ENCODE results near the gene NT5E. TPM values are rescaled to one million over a fixed set of nuclear protein-coding genes. Genes with fewer than 3 reads are reported as not detected.
"Not testable (repeated sequence)": the region's sequence is repeated elsewhere in the genome, so short reads cannot be mapped to it uniquely, and the experiment has no call there.

NT5E gene
- total RNA-seq, 2 donors from 2014 or later, result 8.2 to 31.2 TPM

- WGBS, result 40% methylated on average over 2 of the region's 2 CpGs
These were observed 48.8 kb downstream of the NT5E start for GRCh38 chr6:85498596-85499258.

DNA sequence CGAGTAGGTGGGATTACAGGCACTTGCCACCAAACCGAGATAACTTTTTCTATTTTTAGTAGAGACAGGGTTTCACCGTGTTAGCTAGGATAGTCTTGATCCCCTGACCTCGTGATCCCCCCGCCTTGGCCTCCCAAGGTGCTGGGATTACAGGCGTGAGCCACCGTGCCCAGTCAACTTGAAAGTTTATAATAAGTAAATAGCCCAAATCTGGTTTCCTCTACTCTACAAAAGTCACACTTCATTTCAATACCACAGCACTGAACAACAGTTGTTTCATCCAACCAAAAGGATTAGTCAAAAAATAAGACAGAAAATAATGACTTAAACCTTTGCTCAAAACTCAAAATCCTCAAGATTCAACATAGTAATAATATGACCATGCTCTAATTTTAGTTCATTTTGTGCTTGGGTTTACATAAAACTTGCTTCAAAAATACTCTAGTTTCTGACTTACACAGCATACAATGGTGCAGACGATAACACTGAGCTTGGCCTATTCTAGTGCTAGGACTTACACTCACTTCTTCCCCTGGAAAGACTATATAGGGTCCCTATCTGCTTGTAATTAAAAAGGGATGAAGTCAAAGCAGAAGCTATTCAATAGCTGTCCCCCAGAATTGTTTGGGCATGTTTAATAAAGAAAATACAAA is 56.7 kb downstream of the NT5E start:
- 91% methylated on average over 8 of the region's 8 CpGs for WGBS

More at GRCh38 chr6:85498596-85499258, 48.8 kb downstream of the NT5E start:
- Histone ChIP-seq H3K36me3 (no peaks in the 10 kb centered on the region), H3K27me3 (replicated peaks; ENCODE audit: insufficient read depth) (no peaks in the 10 kb centered on the region), H3K4me3 (no peak overlapping the region), H3K9me3 (no peaks in the 10 kb centered on the region), H3K27ac (no peak overlapping the region), H3K4me1 (replicated peaks) (no peaks in the 10 kb centered on the region)
- intact Hi-C loops (cut with DNase I), result no loop called here
- DNase-seq (ENCODE audit: low spot score), result peak; percentile 66
- TF ChIP-seq POLR2AphosphoS5 (IDR thresholded peaks at IDR 0.05) (peak; percentile 40), CTCF (IDR thresholded peaks at IDR 0.05) (no peak), POLR2A (IDR thresholded peaks at IDR 0.05) (no peak)

GRCh38 chr6:85516168-85516567 is 66.3 kb downstream of the NT5E start:
- no peak overlapping the region for H3K4me3 ChIP-seq
- DNase-seq (ENCODE audit: low spot score), result no peak
- H3K27ac ChIP-seq, result no peak overlapping the region
- no peaks in the 10 kb centered on the region for H3K9me3 ChIP-seq
- TF ChIP-seq CTCF (IDR thresholded peaks at IDR 0.05), result no peak
- no peak for TF ChIP-seq POLR2AphosphoS5 (IDR thresholded peaks at IDR 0.05)
- TF ChIP-seq POLR2A (IDR thresholded peaks at IDR 0.05), result no peak
- peaks cover 0 to 3% of the 10 kb centered on the region in 2 donors for H3K36me3 ChIP-seq
- H3K27me3 ChIP-seq (replicated peaks; ENCODE audit: insufficient read depth), result no peaks in the 10 kb centered on the region
- H3K4me1 ChIP-seq (replicated peaks), result no peaks in the 10 kb centered on the region
- intact Hi-C loops (cut with DNase I), result no loop called here

More for the DNA sequence above, 56.7 kb downstream of the NT5E start:
- Histone ChIP-seq H3K27ac (no peak overlapping the region), H3K4me3 (no peak overlapping the region), H3K9me3 (no peaks in the 10 kb centered on the region), H3K36me3 (no peaks in the 10 kb centered on the region), H3K4me1 (replicated peaks) (no peaks in the 10 kb centered on the region), H3K27me3 (replicated peaks; ENCODE audit: insufficient read depth) (no peaks in the 10 kb centered on the region)
- intact Hi-C loops (cut with DNase I), result no loop called here
- TF ChIP-seq POLR2AphosphoS5 (IDR thresholded peaks at IDR 0.05) (no peak), POLR2A (IDR thresholded peaks at IDR 0.05) (no peak), CTCF (IDR thresholded peaks at IDR 0.05) (no peak)
- no peak for DNase-seq (ENCODE audit: low spot score)

DNA sequence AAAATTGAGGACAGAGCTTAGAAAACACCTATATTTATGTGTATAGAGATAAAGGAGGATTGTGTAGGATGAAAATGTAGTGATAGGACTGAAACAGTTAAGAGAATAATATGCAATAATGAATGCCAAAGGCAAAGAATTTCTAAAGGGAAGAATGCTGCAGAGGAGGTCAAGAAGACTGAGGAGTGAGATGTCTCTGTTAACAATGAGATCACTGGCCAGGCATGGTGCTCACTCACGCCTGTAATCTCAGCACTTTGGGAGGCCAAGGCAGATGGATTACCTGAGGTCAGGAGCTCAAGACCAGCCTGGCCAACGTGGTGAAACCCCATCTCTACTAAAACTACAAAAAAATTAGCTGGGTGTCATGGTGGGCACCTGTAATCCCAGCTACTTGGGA is 74.4 kb downstream of the NT5E start:
- DNase-seq (ENCODE audit: low spot score); H3K36me3 ChIP-seq; intact Hi-C loops (cut with DNase I); H3K27me3 ChIP-seq (replicated peaks; ENCODE audit: insufficient read depth); H3K9me3 ChIP-seq; H3K4me1 ChIP-seq (replicated peaks); H3K27ac ChIP-seq; H3K4me3 ChIP-seq: not testable (repeated sequence)
- WGBS, result 92% methylated on average over 2 of the region's 2 CpGs

DNA sequence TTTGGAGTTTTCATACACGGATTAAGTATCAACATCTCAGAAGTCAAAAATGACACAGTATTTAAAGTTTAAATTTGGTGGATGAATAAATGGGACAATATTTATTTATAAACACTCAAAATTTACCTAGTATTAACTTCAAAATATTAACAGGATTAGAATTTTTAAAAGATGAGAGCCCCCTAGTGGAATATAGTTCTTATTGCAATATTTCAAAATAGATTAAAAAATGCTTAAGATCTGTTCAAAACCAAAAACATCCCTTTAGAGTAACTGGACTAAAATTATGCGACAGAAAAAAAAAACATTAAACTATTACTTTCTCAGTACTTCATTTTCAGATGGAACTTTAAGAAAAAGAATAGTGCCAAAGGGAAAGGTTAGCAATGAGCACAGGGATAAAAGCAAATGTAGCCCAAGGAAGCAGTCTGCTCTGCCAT is 87.2 kb downstream of the NT5E start:
- Histone ChIP-seq H3K4me3 (no peak overlapping the region), H3K27me3 (replicated peaks; ENCODE audit: insufficient read depth) (no peaks in the 10 kb centered on the region), H3K4me1 (replicated peaks) (no peaks in the 10 kb centered on the region), H3K36me3 (no peaks in the 10 kb centered on the region), H3K9me3 (no peaks in the 10 kb centered on the region), H3K27ac (no peak overlapping the region)
- no peak for DNase-seq (ENCODE audit: low spot score)
- TF ChIP-seq CTCF (IDR thresholded peaks at IDR 0.05), result peak; percentile 34 to 56 (median 44)
- no peak for TF ChIP-seq POLR2AphosphoS5 (IDR thresholded peaks at IDR 0.05)
- TF ChIP-seq POLR2A (IDR thresholded peaks at IDR 0.05), result no peak
- WGBS, result 66% methylated on average over 2 of the region's 2 CpGs
- intact Hi-C loops (cut with DNase I), result loop anchor here (10.0 kb wide), 1 partner anchor 182 kb away; no protein-coding TSS in a partner anchor

Measured in prostate gland (tissue), 2 donors.